Retina (tissue), 1 donor: ENCODE measurements around the gene TLR10.

Source experiments
- DNase-seq: peaks from one replicate; pipeline ENCODE4 v3.0.0-alpha.2; 2016

TLR10 gene

GRCh38 chr4:38759790-38760122 lies 23.0 kb downstream of the TLR10 start:
- DNase-seq = no peak

GRCh38 chr4:38759113-38759789 lies 23.5 kb downstream of the TLR10 start:
- DNase-seq = peak; percentile 62

- no peak for DNase-seq
These were observed 24.7 kb downstream of the TLR10 start for GRCh38 chr4:38757945-38758600.

GRCh38 chr4:38752941-38753806 lies 29.6 kb downstream of the TLR10 start:
- peak; percentile 87 for DNase-seq

- peak; percentile 22 for DNase-seq
These were observed 30.3 kb downstream of the TLR10 start for GRCh38 chr4:38752372-38752940.

GRCh38 chr4:38751341-38752010 lies 31.3 kb downstream of the TLR10 start:
- DNase-seq = no peak

GRCh38 chr4:38749336-38749735 lies 33.5 kb downstream of the TLR10 start:
- no peak for DNase-seq

- DNase-seq = no peak
These were observed 35.2 kb downstream of the TLR10 start for GRCh38 chr4:38747629-38748028.

GRCh38 chr4:38745881-38746280 lies 36.9 kb downstream of the TLR10 start:
- no peak for DNase-seq

GRCh38 chr4:38743866-38744265 lies 38.9 kb downstream of the TLR10 start:
- DNase-seq = no peak

GRCh38 chr4:38740303-38740702 lies 42.5 kb downstream of the TLR10 start:
- no peak for DNase-seq

GRCh38 chr4:38738940-38739803 lies 43.6 kb downstream of the TLR10 start:
- DNase-seq = no peak

GRCh38 chr4:38735870-38736269 lies 46.9 kb downstream of the TLR10 start:
- no peak for DNase-seq

GRCh38 chr4:38734911-38735310 lies 47.9 kb downstream of the TLR10 start:
- no peak for DNase-seq

- no peak for DNase-seq
These were observed 48.3 kb downstream of the TLR10 start for GRCh38 chr4:38734446-38734845.

- DNase-seq = no peak
These were observed 49.1 kb downstream of the TLR10 start for GRCh38 chr4:38733663-38734062.

- DNase-seq = peak; percentile 89
These were observed 51.8 kb downstream of the TLR10 start for GRCh38 chr4:38730830-38731646.

- DNase-seq = no peak
These were observed 52.3 kb downstream of the TLR10 start for GRCh38 chr4:38730493-38730829.

- DNase-seq = no peak
These were observed 54.1 kb downstream of the TLR10 start for GRCh38 chr4:38728631-38729141.

- no peak for DNase-seq
These were observed 58.3 kb downstream of the TLR10 start for GRCh38 chr4:38724475-38724808.
